Ishikawa (cell line): ENCODE results near the gene CEP131.

ENCODE experiments used
- EP300 ChIP-seq: IDR thresholded peaks from 2 replicates; pipeline ENCODE4 v1.6.1; 2012; ENCODE audit warnings: borderline replicate concordance
- TEAD4 ChIP-seq: IDR thresholded peaks from 2 replicates; pipeline ENCODE4 v1.6.1; 2012
- TF ChIP-seq, protein P1 (sequence below): IDR thresholded peaks from 2 replicates; pipeline ENCODE4 v1.6.1; 2012

DNA sequence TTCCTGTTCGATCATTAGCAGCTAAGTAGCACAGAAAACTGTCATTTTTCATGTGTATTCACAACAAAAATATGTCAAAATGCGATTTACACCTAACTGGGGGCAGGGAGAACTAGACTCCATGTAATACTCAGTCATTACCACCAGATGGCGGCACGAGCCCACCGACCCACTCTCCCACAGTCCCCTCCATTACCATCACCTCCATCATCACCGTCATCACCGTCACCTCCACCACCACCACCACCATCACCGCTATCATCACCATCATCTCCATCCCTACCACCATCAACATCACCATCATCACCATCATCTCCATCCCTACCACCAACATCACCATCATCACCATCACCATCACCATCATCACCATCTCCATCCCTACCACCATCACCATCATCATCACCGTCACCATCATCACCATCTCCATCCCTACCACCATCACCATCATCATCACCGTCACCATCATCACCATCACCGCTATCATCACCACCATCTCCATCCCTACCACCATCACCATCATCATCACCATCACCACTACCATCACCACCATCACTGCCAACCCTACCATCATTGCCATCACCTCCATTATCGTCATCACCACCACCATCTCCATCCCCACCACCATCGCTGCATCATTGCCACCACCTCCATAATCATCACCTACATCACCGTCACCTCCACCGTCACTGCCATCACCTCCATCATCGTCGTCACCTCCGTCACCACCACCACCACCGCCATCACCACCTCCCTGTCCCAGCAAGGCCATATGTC is 30.8 kb upstream of the CEP131 start:
- TF ChIP-seq TEAD4 (no peak), EP300 (no peak)
- TF ChIP-seq, protein P1, sequence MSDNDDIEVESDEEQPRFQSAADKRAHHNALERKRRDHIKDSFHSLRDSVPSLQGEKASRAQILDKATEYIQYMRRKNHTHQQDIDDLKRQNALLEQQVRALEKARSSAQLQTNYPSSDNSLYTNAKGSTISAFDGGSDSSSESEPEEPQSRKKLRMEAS: no peak
